Neutrophil (primary cell): Measurements from ENCODE around the gene TMEM14A.

Source experiments
- H3K27ac ChIP-seq: fragments of 200-600 bp; sonication (generic); 2 replicates; pipeline ENCODE4 v1.5.1; 2016; ENCODE audit warnings: mild to moderate bottlenecking, moderate library complexity
- H3K27me3 ChIP-seq: fragments of 200-600 bp; sonication (generic); 2 replicates; pipeline ENCODE4 v1.6.0; 2016; ENCODE audit warnings: mild to moderate bottlenecking
- H3K36me3 ChIP-seq: fragments of 200-600 bp; sonication (generic); 2 replicates; pipeline ENCODE4 v1.5.1; 2017
- H3K4me1 ChIP-seq, 2 experiments: fragments of 200-600 bp in 1 of 2; sonication (generic) in 1 of 2; 1 replicate in 1 of 2; 2 replicates in 1 of 2; pipeline versions ENCODE4 v1.5.1 to v1.6.1; 2013 to 2016; ENCODE audit warnings: low read depth in 1 of 2, low read length in 1 of 2, mild to moderate bottlenecking in 1 of 2, moderate library complexity in 1 of 2; ENCODE audit not compliant: control insufficient read depth in 1 of 2, insufficient read depth in 1 of 2
- H3K4me3 ChIP-seq, 2 experiments: fragments of 200-600 bp in 1 of 2; sonication (generic) in 1 of 2; 1 replicate in 1 of 2; 2 replicates in 1 of 2; pipeline ENCODE4 v1.5.1; 2013 to 2016; ENCODE audit warnings: low read depth in 1 of 2, low read length in 1 of 2, mild to moderate bottlenecking in 1 of 2, moderate library complexity in 1 of 2
- H3K9me3 ChIP-seq: fragments of 200-600 bp; sonication (generic); 2 replicates; pipeline ENCODE4 v1.5.1; 2016
- CTCF ChIP-seq: fragments of 200-600 bp; sonication (generic); IDR thresholded peaks from 2 replicates; pipeline ENCODE4 v1.5.1; 2016; ENCODE audit warnings: antibody characterized with exemption

Gene TMEM14A

GRCh38 chr6:52641826-52642225 is 29.1 kb upstream of the TMEM14A start:
- Histone ChIP-seq H3K27me3 (no peaks in the 10 kb centered on the region), H3K4me3 (no peak overlapping the region), H3K4me1 (peaks cover 25 to 26% of the 10 kb centered on the region in 2 experiments), H3K36me3 (no peaks in the 10 kb centered on the region), H3K27ac (no peak overlapping the region), H3K9me3 (no peaks in the 10 kb centered on the region)
- no peak for TF ChIP-seq CTCF

- Histone ChIP-seq H3K27me3 (no peaks in the 10 kb centered on the region), H3K4me1 (peaks cover 26 to 27% of the 10 kb centered on the region in 2 experiments), H3K36me3 (no peaks in the 10 kb centered on the region), H3K4me3 (no peak overlapping the region), H3K9me3 (no peaks in the 10 kb centered on the region), H3K27ac (no peak overlapping the region)
- TF ChIP-seq CTCF = no peak
These were observed 28.5 kb upstream of the TMEM14A start for GRCh38 chr6:52642368-52642767.

GRCh38 chr6:52643158-52643557 is 27.8 kb upstream of the TMEM14A start:
- Histone ChIP-seq H3K4me3 (no peak overlapping the region), H3K27ac (no peak overlapping the region), H3K36me3 (no peaks in the 10 kb centered on the region), H3K4me1 (peaks cover 27 to 30% of the 10 kb centered on the region in 2 experiments), H3K27me3 (no peaks in the 10 kb centered on the region), H3K9me3 (no peaks in the 10 kb centered on the region)
- no peak for TF ChIP-seq CTCF

GRCh38 chr6:52644253-52644652 is 26.7 kb upstream of the TMEM14A start:
- H3K4me3 ChIP-seq = no peak overlapping the region
- H3K4me1 ChIP-seq = peaks cover 27 to 30% of the 10 kb centered on the region in 2 experiments
- TF ChIP-seq CTCF = no peak

GRCh38 chr6:52645976-52646375 is 24.9 kb upstream of the TMEM14A start:
- Histone ChIP-seq H3K9me3 (no peaks in the 10 kb centered on the region), H3K4me1 (peaks cover 22 to 23% of the 10 kb centered on the region in 2 experiments), H3K36me3 (no peaks in the 10 kb centered on the region), H3K4me3 (no peak overlapping the region), H3K27ac (no peak overlapping the region), H3K27me3 (no peaks in the 10 kb centered on the region)
- TF ChIP-seq CTCF = no peak

More at GRCh38 chr6:52644253-52644652, 26.7 kb upstream of the TMEM14A start:
- Histone ChIP-seq H3K36me3 (no peaks in the 10 kb centered on the region), H3K27ac (no peak overlapping the region), H3K27me3 (no peaks in the 10 kb centered on the region), H3K9me3 (no peaks in the 10 kb centered on the region)

- Histone ChIP-seq H3K36me3 (no peaks in the 10 kb centered on the region), H3K4me3 (no peak overlapping the region), H3K4me1 (peaks cover 10 to 12% of the 10 kb centered on the region in 2 experiments), H3K9me3 (no peaks in the 10 kb centered on the region), H3K27ac (no peak overlapping the region), H3K27me3 (no peaks in the 10 kb centered on the region)
- TF ChIP-seq CTCF = no peak
These were observed 23.7 kb upstream of the TMEM14A start for GRCh38 chr6:52647199-52647598.
